Adrenal gland (tissue), 12 donors: ENCODE results near the gene PRKCE. TPM values are rescaled to one million over a fixed set of nuclear protein-coding genes. Genes with fewer than 3 reads are reported as not detected.

Experiments
- DNase-seq, 7 donors: peaks; one replicate each; pipeline ENCODE4 v3.0.0-alpha.2; 2019 to 2020
- H3K27ac ChIP-seq, 5 donors: fragments of 200-600 bp; sonication (generic) in 4 of 5; 1 replicate in 3 of 5; 2 replicates in 2 of 5; pipeline versions ENCODE4 v1.5.1 to v1.8.0; 2016 to 2020; ENCODE audit warnings: mild to moderate bottlenecking in 1 of 5
- H3K27me3 ChIP-seq: fragments of 200-600 bp; 2 replicates; pipeline ENCODE4 v1.8.0; 2021
- H3K36me3 ChIP-seq, 2 donors: fragments of 200-600 bp; replicated peaks in 1 of 2; 1 replicate in 1 of 2; 2 replicates in 1 of 2; pipeline versions ENCODE4 v1.5.1 to v1.8.0; 2018 to 2022
- H3K4me1 ChIP-seq, 2 donors: fragments of 200-600 bp; replicated peaks in 1 of 2; 1 replicate in 1 of 2; 2 replicates in 1 of 2; pipeline versions ENCODE4 v1.5.1 to v1.8.0; 2018 to 2021
- H3K4me3 ChIP-seq, 4 donors: fragments of 200-600 bp; sonication (generic) in 3 of 4; one replicate each; pipeline ENCODE4 v1.5.1; 2016 to 2018
- H3K9me3 ChIP-seq, 3 donors: fragments of 200-600 bp; sonication (generic) in 1 of 3; replicated peaks in 1 of 3; 1 replicate in 2 of 3; 2 replicates in 1 of 3; pipeline versions ENCODE4 v1.5.1 to v1.8.0; 2016 to 2021
- CTCF ChIP-seq, 6 experiments: fragments of 450-650 bp in 4 of 6; fragments of 200-600 bp in 2 of 6; sonication (generic) in 1 of 6; IDR thresholded peaks; 1 replicate in 5 of 6; 2 replicates in 1 of 6; pipeline versions ENCODE4 v1.5.1 to v1.8.0; 2016 to 2021; ENCODE audit warnings: antibody characterized with exemption in 6 of 6, mild to moderate bottlenecking in 2 of 6, moderate library complexity in 1 of 6
- POLR2A ChIP-seq, 2 donors: fragments of 450-650 bp; IDR thresholded peaks; one replicate each; pipeline ENCODE4 v1.6.1; 2017; ENCODE audit warnings: antibody characterized with exemption in 2 of 2, mild to moderate bottlenecking in 2 of 2, moderate library complexity in 1 of 2
- WGBS, 4 donors: extraction: QIAGEN DNeasy Blood & Tissue Kit in 2 of 4; methylation state at CpG; one replicate each; pipeline versions ENCODE4 v1.1.5 to v1.1.7; 2013 to 2017; 5-methylcytosine and 5-hydroxymethylcytosine counted together
- intact Hi-C, 2 donors: fragments of 100-400 bp; cut with DNase I; formaldehyde crosslinking; loops; one replicate each; pipeline versions ENCODE4 v1.14.1 to v1.15.0; 2022 to 2023
- polyA plus RNA-seq, 3 donors: library from polyadenylated mRNA; stranded (reverse); fragments of 200-250 nt in 2 of 3; fragments of 350-450 nt in 1 of 3; fragmentation: Illumina TruSeq in 1 of 3; extraction: RNeasy Lipid Tissue Mini Kit (QIAGEN cat#74804) in 1 of 3; gene quantifications; one replicate each; pipeline ENCODE4 v1.2.3, GENCODE V29; 2013 to 2014
- total RNA-seq, 9 donors: library from RNA; depleted of rRNA in 4 of 9; stranded (reverse); fragments of >200 nt in 4 of 9; fragments of 120-200 nt in 1 of 9; fragmentation: NEBNext Ultra II Directional in 1 of 9; extraction: Animal tissue kit (Norgen Biotek cat#: 25700) in 1 of 9; gene quantifications; one replicate each; pipeline versions ENCODE4 v1.1.0 to v1.2.4, GENCODE V29; 2013 to 2023
- donor health status: healthy with polysubstance abuse.
- donor health status: Bipolar disorder and iron deficiency.
- donor health status: DM: yes; HTN: yes; CAD: no.
- donor health status: DM: no; HTN: no; CAD: no.
- donor health status: DM: no; HTN: no; CAD: no.
- donor health status: DM: yes; HTN: yes; CAD: no.

PRKCE gene
- total and polyA plus RNA-seq, 12 donors, result 1.9 to 19.2 (median 8.0) TPM

- 80 to 95% (median 86%) methylated on average over 2 of the region's 2 CpGs for WGBS, 4 donors
These were observed 336.4 kb downstream of the PRKCE start for GRCh38 chr2:45987856-45988255.

GRCh38 chr2:45988879-45989278 lies 337.4 kb downstream of the PRKCE start:
- Histone ChIP-seq H3K27me3 (no peaks in the 10 kb centered on the region), H3K4me3 (no peak overlapping the region), H3K27ac (no peak overlapping the region), H3K9me3 (no peaks in the 10 kb centered on the region), H3K36me3 (no peaks in the 10 kb centered on the region), H3K4me1 (peaks cover 0 to 14% of the 10 kb centered on the region in 2 donors)
- TF ChIP-seq POLR2A (IDR thresholded peaks at IDR 0.05) (no peak), CTCF (IDR thresholded peaks at IDR 0.05) (no peak)
- intact Hi-C loops, result no loop called here
- peak in 1 of 7 donors; percentile 40 for DNase-seq
- WGBS, 4 donors, result 91 to 96% (median 95%) methylated on average over 7 of the region's 7 CpGs

More at GRCh38 chr2:45987856-45988255, 336.4 kb downstream of the PRKCE start:
- no peaks in the 10 kb centered on the region for H3K36me3 ChIP-seq
- H3K4me3 ChIP-seq, result no peak overlapping the region
- peak in 1 of 7 donors; percentile 37 for DNase-seq
- no peaks in the 10 kb centered on the region for H3K27me3 ChIP-seq
- no peak overlapping the region for H3K27ac ChIP-seq
- no peaks in the 10 kb centered on the region for H3K9me3 ChIP-seq
- intact Hi-C loops, result no loop called here
- H3K4me1 ChIP-seq, result peaks cover 0 to 3% of the 10 kb centered on the region in 2 donors
- TF ChIP-seq POLR2A (IDR thresholded peaks at IDR 0.05) (no peak), CTCF (IDR thresholded peaks at IDR 0.05) (no peak)

- no peak for TF ChIP-seq CTCF (IDR thresholded peaks at IDR 0.05)
- no peak for TF ChIP-seq POLR2A (IDR thresholded peaks at IDR 0.05)
- intact Hi-C loops, result no loop called here
- peak in 1 of 7 donors; percentile 29 for DNase-seq
- 90 to 95% (median 92%) methylated on average over 6 of the region's 6 CpGs for WGBS, 4 donors
- H3K27me3 ChIP-seq, result no peaks in the 10 kb centered on the region
- peaks cover 0 to 15% of the 10 kb centered on the region in 2 donors for H3K4me1 ChIP-seq
- no peaks in the 10 kb centered on the region for H3K9me3 ChIP-seq
- H3K36me3 ChIP-seq, result no peaks in the 10 kb centered on the region
- H3K4me3 ChIP-seq, result no peak overlapping the region
- H3K27ac ChIP-seq, result no peak overlapping the region
These were observed 338.7 kb downstream of the PRKCE start for GRCh38 chr2:45990131-45990530.

- H3K4me3 ChIP-seq, result no peak overlapping the region
- no peaks in the 10 kb centered on the region for H3K27me3 ChIP-seq
- H3K4me1 ChIP-seq, result peaks cover 0 to 12% of the 10 kb centered on the region in 2 donors
- no peaks in the 10 kb centered on the region for H3K36me3 ChIP-seq
- DNase-seq, result peak in 6 of 7 donors; percentile 20 to 74 (median 46)
- H3K27ac ChIP-seq, result peak overlapping the region in 2 of 5 donors; percentile 20 to 68
- intact Hi-C loops, result no loop called here
- no peak for TF ChIP-seq POLR2A (IDR thresholded peaks at IDR 0.05)
- TF ChIP-seq CTCF (IDR thresholded peaks at IDR 0.05), result no peak
- no peaks in the 10 kb centered on the region for H3K9me3 ChIP-seq
- WGBS, 4 donors, result 69 to 83% (median 76%) methylated on average over 10 to 11 of the region's 11 CpGs
These were observed 340.7 kb downstream of the PRKCE start for GRCh38 chr2:45992021-45992740.
